NCI-H2107 treated with DMSO at 0.1 percent for 48 hours (cell line): ENCODE data around the gene FALEC.
"Not testable (repeated sequence)": the region's sequence is repeated elsewhere in the genome, so short reads cannot be mapped to it uniquely, and the experiment has no call there.

ENCODE experiments used
- DNase-seq: peaks from one replicate; lab custom pipeline; 2025; ENCODE audit not compliant: unreplicated experiment; lab: John Stamatoyannopoulos, UW

The FALEC gene

GRCh38 chr1:150574260-150575071 is 58.9 kb downstream of the FALEC start:
- DNase-seq = no peak

- DNase-seq = no peak
These were observed 59.5 kb downstream of the FALEC start for GRCh38 chr1:150575072-150575489.

- no peak for DNase-seq
These were observed 60.2 kb downstream of the FALEC start for GRCh38 chr1:150575518-150576366.

GRCh38 chr1:150576367-150576711 is 60.8 kb downstream of the FALEC start:
- no peak for DNase-seq

GRCh38 chr1:150576794-150577556 is 61.4 kb downstream of the FALEC start:
- DNase-seq = no peak

GRCh38 chr1:150577557-150578271 is 62.2 kb downstream of the FALEC start:
- peak; percentile 33 for DNase-seq

GRCh38 chr1:150578272-150579109 is 62.9 kb downstream of the FALEC start:
- DNase-seq = peak; percentile 42

GRCh38 chr1:150579110-150579944 is 63.8 kb downstream of the FALEC start, which contains the start of gene MCL1:
TSS of gene MCL1 (minus strand) at chr1:150579610. CDS start at chr1:150579530, 80 bp downstream.
- DNase-seq = peak; percentile 92

- DNase-seq = no peak
These were observed 64.5 kb downstream of the FALEC start for GRCh38 chr1:150579945-150580642.

- DNase-seq = not testable (repeated sequence)
These were observed 65.4 kb downstream of the FALEC start for GRCh38 chr1:150580966-150581365.

GRCh38 chr1:150581437-150581836 is 65.9 kb downstream of the FALEC start:
- DNase-seq = not testable (repeated sequence)

- not testable (repeated sequence) for DNase-seq
These were observed 66.4 kb downstream of the FALEC start for GRCh38 chr1:150581962-150582361.

GRCh38 chr1:150582371-150582770 is 66.8 kb downstream of the FALEC start:
- DNase-seq = no peak
